ENCODE measurements around the gene RBM46. TPM values are rescaled to one million over a fixed set of nuclear protein-coding genes. Genes with fewer than 3 reads are reported as not detected.

The RBM46 gene
- not detected in 5 replicates for total RNA-seq (2022; extraction: Qiagen RNA extraction; ENCODE audit: low read depth)

GRCh38 chr4:154781126-154781982 lies at the start of gene RBM46:
Gene RBM46 (plus strand): TSS chr4:154781272. CDS start chr4:154796753, 15,481 bp downstream.

GRCh38 chr4:154743683-154744340 lies 37.3 kb upstream of the RBM46 start, which contains the start of gene LRAT:
Gene LRAT (plus strand): TSS chr4:154744000. CDS start chr4:154744327, 327 bp downstream.

Other genes starting within 250 kb of the RBM46 start
- gene PLRG1, start 230.9 kb upstream of the RBM46 start, total RNA-seq (2022; extraction: Qiagen RNA extraction; ENCODE audit: low read depth), result 52.5 to 60.5 TPM (median 56.3 TPM) in 5 replicates
- 12.6 to 21.1 TPM (median 18.6 TPM) in 5 replicates for gene FGB, start 218.3 kb upstream of the RBM46 start, total RNA-seq (2022; extraction: Qiagen RNA extraction; ENCODE audit: low read depth)
- 13.3 to 17.3 TPM (median 14.4 TPM) in 5 replicates for gene FGA, start 190.5 kb upstream of the RBM46 start, total RNA-seq (2022; extraction: Qiagen RNA extraction; ENCODE audit: low read depth)
- gene FGG, start 168.6 kb upstream of the RBM46 start, total RNA-seq (2022; extraction: Qiagen RNA extraction; ENCODE audit: low read depth), result 5.1 to 8.0 TPM (median 5.5 TPM) in 5 replicates
- gene LRAT, start 37.3 kb upstream of the RBM46 start, total RNA-seq (2022; extraction: Qiagen RNA extraction; ENCODE audit: low read depth), result 0.11 TPM in 1 of 5 replicates, not detected in the others